GM10266 (cell line): ENCODE results near the gene GLOD5.

Experiments used
- DNase-seq: peaks from one replicate; pipeline ENCODE4 v3.0.0; 2012; ENCODE audit errors: extremely low spot score
- CTCF ChIP-seq: IDR thresholded peaks from 2 replicates; pipeline ENCODE4 v1.5.1; 2012; ENCODE audit warnings: mild to moderate bottlenecking, low read depth; ENCODE audit not compliant: control insufficient read depth, insufficient read depth; ENCODE audit errors: missing control alignments

The GLOD5 gene

GRCh38 chrX:48786341-48786800 lies 24.8 kb downstream of the GLOD5 start, which contains the start of gene GATA1:
GATA1 (plus strand) TSS chrX:48786590; CDS start chrX:48791110, 4,520 bp downstream.
- no peak for DNase-seq
- TF ChIP-seq CTCF, result no peak

GRCh38 chrX:48786825-48787504 lies 25.4 kb downstream of the GLOD5 start:
- TF ChIP-seq CTCF, result no peak
- no peak for DNase-seq

GRCh38 chrX:48787505-48788443 lies 26.2 kb downstream of the GLOD5 start:
- no peak for DNase-seq
- TF ChIP-seq CTCF, result no peak

- no peak for TF ChIP-seq CTCF
- DNase-seq, result no peak
Measured at GRCh38 chrX:48789366-48790220, 28.0 kb downstream of the GLOD5 start.

GRCh38 chrX:48790477-48790876 lies 28.9 kb downstream of the GLOD5 start:
- no peak for DNase-seq
- no peak for TF ChIP-seq CTCF

GRCh38 chrX:48791063-48791820 lies 29.7 kb downstream of the GLOD5 start:
- no peak for DNase-seq
- TF ChIP-seq CTCF, result no peak
